ENCODE data around the gene CCKAR.
"Not testable (repeated sequence)": the region's sequence is repeated elsewhere in the genome, so short reads cannot be mapped to it uniquely, and the experiment has no call there.

Gene CCKAR, protein sequence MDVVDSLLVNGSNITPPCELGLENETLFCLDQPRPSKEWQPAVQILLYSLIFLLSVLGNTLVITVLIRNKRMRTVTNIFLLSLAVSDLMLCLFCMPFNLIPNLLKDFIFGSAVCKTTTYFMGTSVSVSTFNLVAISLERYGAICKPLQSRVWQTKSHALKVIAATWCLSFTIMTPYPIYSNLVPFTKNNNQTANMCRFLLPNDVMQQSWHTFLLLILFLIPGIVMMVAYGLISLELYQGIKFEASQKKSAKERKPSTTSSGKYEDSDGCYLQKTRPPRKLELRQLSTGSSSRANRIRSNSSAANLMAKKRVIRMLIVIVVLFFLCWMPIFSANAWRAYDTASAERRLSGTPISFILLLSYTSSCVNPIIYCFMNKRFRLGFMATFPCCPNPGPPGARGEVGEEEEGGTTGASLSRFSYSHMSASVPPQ

DNA sequence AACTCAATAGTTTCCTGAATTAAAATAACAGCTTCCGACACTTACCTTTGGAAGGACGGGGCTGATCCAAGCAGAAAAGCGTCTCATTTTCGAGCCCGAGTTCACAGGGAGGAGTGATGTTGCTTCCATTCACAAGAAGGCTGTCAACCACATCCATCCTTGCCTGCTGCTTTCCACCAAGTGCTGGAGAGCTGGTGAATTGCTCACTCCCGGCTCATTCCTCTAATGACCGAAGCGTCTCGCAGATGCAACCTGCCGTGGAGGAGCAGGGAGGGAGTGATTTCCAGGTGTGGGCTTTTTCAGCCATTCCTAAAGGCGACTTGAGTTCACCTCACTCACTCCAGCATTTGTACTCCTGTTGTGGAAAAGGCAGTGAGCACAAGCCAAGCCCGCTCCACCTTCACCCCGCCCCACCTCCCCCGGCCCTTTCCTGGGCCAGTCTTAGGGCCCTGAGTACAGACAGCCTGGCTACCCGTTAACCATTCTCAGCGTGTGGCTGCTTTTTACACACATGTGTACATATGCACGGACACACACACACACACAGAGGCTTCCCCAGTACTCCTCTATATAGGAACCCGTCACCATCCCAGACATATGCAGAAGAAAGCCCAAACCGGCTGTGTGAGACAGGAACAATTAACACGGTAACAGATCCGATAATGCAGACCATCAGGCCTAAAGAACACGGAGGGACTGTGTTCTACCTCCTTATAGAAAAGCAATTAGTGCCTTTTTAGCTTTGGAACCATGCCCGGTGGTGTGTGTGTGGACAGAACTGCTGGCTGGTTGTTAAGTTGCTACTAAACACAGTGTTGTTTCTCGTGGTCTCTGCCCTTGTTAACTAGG is at the start of gene CCKAR:
Gene CCKAR, minus strand, starts transcription at position 374 of the 849 bp plus-strand sequence. Its CDS starts 217 bp downstream, at position 157.
- no peak for DNase-seq

DNA sequence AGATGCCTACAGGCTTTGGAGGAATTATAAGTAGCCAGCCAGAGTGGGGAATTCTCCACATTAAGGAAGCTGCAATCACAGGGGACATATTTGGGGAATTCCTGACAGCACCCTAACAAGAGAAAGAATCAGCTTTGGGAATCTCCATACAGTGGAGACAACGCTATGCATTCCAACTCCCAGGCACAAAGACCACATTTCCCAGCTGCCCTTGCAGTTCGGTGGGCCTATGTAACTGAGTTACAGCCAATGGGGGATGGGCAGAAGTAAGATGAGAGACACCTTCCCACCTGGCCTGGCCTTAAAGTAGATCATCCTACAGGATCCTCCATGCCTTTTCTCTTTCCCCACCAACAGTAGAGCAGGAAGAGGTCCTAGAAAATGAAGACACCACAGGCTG is 43.4 kb upstream of the CCKAR start:
- no peak for DNase-seq

DNA sequence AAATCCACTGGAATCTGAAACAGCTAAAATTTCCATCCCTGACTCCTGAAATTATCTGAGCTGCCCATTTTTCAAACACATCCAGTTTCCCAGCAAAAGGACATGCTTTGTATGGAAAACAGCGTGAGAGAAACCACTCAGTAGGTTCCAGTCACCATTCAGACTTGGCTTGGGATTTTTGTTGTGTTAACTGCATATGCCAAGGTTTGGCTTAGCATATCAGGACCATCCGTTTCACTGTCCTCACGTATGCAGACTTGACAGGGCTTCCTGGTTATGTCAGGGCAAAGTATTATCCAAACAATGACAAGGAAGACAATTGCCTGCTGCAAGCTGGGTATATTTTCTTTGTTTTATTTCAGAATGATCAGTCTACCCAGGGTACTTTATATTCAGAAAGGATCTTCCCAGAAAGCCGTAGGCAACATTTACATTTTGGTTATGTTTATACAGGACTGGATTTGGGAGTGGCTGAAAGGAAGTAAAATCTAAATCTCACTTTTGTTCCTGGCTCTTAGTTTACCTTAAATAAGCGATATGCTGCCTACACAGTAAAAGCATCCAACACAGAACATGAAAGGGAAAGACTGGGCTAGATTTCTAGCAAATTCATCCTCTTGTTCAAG is 41.3 kb upstream of the CCKAR start:
- DNase-seq, result no peak

GRCh38 chr4:26530099-26530498 is 39.8 kb upstream of the CCKAR start:
- DNase-seq, result no peak

DNA sequence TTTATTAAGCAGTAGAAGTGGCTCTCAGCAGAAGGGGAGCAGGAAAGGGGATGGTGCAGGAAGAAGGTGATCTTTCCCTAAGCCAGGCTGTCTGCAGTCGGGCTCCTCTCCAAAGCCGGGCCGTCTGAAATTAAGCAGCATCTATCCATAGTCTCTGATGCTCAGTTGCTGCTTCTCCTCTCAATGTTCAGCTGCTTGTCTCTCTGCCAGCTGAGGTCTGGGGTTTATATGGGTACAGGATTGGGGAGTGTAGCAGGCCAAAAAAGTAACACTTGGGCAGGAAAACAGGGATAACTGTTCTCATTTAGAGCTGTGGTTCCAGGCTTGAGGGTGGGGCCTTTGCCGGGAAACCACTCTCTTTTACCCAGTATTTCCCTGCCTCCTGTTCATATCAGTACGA is 39.2 kb upstream of the CCKAR start:
- DNase-seq, result no peak

GRCh38 chr4:26525771-26526150 is 35.5 kb upstream of the CCKAR start:
- no peak for DNase-seq

GRCh38 chr4:26525136-26525770 is 35.0 kb upstream of the CCKAR start:
- no peak for DNase-seq

GRCh38 chr4:26524011-26524410 is 33.7 kb upstream of the CCKAR start:
- DNase-seq, result no peak

- no peak for DNase-seq
These were observed 32.2 kb upstream of the CCKAR start for GRCh38 chr4:26522478-26522877.

DNA sequence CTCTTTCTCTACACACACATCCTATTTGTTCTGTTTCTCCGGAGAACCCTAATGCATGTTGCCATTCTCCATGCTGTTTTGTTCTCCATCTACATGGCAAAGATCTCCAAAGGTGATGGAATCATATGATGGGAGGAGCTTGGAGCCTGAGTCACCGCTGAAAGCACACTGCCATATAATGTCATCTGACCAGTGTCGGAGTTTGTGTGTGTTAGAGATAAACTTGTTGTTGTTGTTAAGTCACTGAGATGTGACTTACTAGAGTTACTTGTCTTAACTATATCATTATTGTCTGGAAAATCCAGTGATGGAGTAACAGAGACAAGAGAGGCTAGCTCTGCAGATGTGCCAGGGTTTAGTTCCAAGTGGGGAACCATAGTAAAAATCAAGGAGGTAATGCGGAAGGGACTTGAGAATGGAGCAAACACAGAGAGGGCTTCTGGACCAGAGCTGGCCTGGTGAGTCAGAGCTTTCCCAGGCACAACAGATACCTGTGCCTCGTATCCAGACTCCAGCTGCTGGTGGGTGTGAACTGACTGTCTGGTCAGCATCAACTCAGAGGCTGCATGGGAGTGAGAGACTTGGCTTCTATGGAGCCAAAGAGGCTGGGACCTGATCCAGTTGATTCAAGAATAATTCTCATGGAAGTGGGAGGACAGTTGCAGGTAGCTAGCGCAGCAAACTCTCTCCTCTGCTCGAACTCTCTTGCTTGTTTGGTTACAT is 30.6 kb upstream of the CCKAR start:
- DNase-seq, result no peak

GRCh38 chr4:26515936-26516335 is 25.7 kb upstream of the CCKAR start:
- DNase-seq, result no peak

DNA sequence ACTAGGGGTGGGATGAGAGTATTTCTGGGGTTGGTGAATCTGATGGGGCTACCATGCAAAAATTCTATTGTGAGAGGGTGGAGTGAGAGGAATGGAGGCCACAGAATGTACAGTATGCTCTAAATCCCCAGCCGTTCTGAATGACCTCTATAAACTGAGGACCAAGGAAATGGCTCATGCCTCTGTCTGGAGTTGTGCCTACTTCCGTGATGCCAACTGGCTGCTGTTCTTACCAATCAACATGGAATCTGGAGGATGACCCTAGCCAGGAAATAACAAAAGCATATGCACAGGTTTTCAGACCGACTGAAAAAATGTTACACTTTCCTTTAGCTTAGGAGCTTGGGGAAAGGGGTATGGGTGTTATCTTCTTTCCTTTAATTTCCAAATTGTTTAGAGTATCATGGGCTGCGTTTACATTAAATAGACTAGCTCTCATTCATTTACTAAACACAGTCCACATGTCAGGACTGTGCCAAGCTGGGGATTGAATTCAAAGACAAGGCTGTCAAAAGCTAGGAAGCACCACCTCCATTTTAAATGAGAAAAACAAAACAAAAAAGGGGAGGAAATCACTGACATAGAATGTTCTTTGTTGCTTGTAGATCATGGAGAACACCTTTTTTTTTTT is 20.2 kb upstream of the CCKAR start:
- DNase-seq, result no peak

- DNase-seq, result no peak
These were observed 19.5 kb upstream of the CCKAR start for GRCh38 chr4:26509681-26510333.

- DNase-seq, result no peak
These were observed 17.0 kb upstream of the CCKAR start for GRCh38 chr4:26507286-26507685.

GRCh38 chr4:26503844-26504243 is 13.6 kb upstream of the CCKAR start:
- no peak for DNase-seq

GRCh38 chr4:26503427-26503826 is 13.1 kb upstream of the CCKAR start:
- no peak for DNase-seq

- DNase-seq, result not testable (repeated sequence)
These were observed 10.3 kb upstream of the CCKAR start for GRCh38 chr4:26500565-26500999.

DNA sequence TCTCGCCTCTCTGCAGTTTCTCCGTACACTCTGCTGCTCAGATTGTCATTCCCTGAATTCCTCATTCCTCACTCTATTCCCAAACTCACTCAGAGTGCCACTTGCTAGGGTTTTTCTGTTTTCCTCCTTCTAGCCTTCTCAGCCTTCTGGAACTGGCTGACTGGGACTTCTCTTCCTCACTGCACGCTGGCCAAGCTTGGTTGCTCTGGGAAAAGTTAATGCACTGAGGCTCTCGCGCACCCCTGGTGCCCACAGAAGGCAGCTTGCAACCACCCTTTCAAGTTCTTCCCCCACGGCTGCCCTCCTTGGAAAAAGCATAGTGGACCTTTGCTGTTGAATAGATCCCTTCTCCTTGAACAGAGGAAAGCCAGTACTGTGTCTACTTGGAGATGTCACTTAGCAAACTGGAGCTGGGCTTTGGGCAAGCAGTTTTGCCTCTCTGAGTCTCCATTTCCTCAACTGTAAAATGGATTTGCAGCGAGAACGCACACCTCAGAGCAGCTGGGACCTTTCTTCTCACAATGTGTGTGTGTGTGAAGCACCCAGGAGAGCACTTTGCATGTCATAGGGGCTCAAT is 6.0 kb upstream of the CCKAR start:
- DNase-seq, result no peak

- no peak for DNase-seq
These were observed 3.2 kb upstream of the CCKAR start for GRCh38 chr4:26493461-26493860.

- no peak for DNase-seq
These were observed 1.3 kb upstream of the CCKAR start for GRCh38 chr4:26491449-26492170.

Data from hematopoietic multipotent progenitor cell treated with erythropoietin and hydrocortisone succinate and interleukin-3 and kit ligand, for 8 days (in vitro differentiated cells).